GM18861 (cell line): Measurements from ENCODE around the gene TNIP2.
"Not testable (repeated sequence)": the region's sequence is repeated elsewhere in the genome, so short reads cannot be mapped to it uniquely, and the experiment has no call there.

Experiments used
- ATAC-seq: cut with Tn5 transposase; IDR thresholded peaks from one replicate; pipeline ENCODE4 v1.9.1; 2021; ENCODE audit not compliant: unreplicated experiment

Gene TNIP2

DNA sequence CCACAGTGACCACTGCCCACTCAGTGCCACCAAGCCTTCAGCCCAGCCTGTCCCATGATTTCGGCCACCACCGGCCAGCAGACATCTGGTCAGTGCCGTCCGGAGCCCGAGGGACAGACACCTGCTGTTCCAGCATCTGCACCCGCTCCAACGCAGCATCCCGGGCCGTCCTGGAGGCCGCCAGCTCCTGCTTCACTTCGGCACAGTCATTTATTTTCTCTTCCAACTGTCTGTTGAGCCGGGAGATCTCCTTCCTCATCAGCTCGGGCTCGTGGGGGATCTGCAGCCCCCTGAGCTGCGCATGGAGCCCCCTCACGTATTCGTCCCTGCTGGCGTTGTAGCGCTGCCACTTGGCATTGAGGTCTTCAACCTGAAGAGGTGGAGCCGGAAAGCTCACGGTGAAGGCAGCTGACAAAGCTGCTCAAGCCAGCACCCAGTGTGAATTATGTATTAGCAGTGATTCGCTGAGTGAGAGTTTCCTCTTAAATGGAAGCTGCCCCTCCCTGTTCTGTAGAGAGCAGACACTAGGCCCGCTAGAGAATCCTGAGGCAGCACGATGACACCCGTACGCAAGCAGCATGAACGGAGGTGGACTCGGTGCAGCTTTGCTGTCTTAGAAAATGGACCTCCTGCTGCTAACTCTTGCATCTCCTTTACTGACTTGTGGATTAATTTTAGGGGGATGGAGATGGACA lies 11.4 kb downstream of the TNIP2 start:
- ATAC-seq, result no peak

DNA sequence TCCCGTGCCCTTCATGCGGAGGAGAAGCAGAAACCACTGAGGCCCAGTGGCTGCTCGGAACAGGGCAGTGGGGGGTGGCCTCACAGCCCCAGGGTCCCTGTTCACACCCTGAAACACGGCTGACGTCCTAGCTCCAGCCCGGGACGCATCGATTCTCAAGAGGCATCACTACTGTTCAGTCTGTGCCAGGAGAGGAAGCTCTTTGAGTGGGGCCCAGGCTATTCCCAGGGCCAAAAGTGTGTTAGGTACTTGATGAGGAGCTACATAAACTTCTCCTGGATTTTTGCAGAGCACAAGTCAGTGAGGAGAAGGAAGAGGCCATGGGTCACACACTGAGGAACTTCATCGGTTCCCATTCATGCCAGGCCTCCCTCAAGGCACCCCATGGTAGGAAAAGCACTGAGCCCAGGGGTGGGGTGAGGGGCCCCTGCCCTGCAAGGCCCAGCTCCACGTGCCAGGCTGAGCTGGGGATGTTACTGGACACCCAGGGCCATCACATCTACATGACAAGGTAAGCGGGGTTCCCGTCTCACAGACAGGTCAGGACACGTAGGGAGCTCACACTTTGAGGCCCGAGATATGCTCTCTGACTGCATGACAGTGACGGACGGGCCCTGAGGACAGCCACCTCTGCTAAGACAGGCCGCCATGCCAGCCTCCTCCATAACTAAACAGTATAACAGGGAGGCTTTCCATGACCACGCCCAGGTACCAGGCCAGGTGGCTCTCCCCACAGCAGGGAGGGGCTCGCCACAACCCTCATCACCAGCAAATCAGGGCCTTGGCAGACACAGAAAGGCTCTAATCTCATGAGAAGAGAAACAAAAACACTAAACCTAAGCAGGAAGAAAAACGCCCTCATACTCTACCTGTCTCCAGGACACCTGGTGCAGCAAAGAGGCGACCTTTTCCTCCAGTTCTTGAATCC lies 12.4 kb downstream of the TNIP2 start:
- ATAC-seq, result no peak

DNA sequence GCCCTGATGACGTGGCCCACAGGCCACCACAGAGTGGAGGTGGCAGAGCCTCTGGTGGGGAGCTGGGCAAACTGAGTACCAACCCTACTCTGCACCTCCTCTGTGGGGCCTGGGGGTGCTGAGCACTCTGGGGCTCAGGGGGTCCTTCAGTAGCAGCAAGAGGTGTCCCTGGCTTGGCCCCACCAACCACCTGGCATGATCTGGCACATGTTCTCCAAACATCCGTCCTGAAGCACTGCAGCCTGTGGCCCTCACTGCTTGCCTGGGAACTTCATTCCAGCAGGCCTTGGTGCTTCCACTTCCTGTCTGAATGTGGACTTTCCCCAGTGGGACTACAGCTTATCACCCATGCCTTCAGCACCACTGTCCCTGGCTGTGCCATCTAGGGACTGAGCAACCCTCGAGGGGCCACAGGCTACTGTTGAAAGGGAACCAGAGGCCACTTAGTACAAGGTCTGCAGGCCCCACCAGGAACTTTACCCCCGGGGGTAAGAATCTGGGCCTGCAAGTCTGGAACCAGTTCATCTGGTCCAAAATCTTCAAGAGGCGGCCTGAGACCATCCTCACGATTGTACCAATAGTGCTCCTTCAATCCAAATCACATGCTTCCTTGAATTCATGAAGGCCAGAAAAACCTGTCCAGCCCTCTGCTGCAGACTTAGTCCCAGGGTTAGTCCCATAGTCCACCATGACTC lies 13.2 kb downstream of the TNIP2 start:
- ATAC-seq, result no peak

DNA sequence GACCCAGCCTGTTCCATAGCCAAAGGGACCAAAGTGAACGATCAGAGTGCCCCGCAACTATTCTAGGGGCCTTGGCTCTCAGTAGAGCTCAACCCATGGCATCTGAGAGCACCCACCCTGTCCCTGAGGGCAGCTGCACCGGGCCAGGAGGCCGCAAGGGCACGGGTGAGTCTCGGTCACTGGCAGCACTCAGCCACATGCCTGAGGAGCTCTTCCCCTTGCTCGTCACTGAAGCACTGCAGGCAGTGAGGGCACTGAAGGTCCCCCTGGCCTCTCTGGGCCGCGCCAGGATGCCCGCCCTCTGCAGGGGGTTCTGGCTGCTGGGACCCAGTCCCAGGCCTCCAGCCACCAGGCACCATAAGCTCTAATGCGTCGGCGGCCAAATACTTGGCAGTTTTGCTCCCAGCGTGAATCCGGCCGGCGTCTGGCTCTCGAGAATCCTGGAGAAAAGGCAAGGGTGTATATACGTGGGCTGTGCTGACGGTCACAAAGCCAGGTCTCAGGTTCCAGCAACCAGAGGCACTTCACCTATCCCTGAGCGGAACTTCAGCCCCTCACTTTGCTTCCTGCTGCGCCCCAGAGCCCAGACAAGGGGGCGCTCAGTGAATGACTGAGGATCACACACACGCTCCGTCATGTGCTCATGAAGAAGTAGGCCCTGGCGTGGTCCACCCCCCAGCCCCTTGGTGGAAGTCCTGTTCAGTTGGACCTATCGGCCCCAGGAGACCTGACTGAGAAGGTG lies 13.9 kb downstream of the TNIP2 start:
- no peak for ATAC-seq

DNA sequence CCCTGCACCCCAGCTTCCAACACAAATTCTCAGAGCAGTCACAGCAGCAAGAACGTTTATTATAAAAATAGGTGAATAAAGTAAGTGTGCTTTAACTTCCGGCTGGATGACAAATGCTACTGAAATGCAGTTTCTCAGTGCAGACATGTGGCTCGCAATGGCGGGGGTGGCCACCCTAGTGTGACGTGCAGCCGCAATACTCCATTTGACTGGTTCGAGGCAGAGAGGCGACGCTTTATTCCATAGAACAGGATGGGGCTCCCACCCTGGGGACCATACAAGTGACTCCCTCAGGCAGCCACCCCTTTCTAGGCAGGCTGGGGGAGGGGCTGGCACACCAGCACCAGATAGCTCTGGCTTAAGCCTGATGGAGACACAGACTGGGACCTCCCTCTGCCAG lies 14.5 kb downstream of the TNIP2 start:
- no peak for ATAC-seq

DNA sequence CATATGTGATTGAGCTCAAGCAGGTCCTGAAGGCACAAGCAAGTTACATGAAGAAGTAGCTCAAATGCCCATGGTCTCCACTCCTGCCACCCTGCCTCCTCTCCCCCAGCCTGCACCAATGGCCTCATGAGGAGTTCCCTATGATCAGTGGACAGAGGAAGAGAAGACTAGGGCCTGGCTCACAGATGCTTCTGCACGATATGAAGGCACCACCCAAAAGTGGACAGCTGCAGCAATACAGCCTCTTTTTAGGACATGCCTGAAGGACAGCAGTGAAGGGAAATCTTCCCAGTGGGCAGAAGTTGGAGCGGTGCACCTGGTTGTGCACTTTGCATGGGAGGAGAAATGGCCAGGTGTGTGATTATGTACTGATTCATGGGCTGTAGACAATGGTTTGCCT lies 17.8 kb downstream of the TNIP2 start:
- ATAC-seq, result not testable (repeated sequence)

DNA sequence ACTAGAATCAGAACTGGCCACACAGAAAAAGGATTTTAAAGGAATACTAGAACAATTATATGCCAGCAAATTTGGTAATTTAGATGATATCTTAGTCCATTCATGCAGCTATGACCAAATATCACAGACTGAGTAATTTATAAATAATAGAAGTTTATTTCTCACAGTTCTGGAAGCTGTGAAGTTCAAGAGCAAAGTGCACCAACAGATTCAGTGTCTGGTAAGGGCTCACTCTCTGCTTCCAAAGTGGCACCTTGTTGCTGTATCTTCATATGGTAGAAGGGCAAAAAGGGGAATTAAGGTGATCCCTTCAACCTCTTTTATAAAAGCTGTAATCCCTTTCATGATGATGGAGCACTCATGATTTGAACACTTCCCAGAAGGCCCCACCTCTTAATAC lies 20.3 kb downstream of the TNIP2 start:
- ATAC-seq, result no peak

DNA sequence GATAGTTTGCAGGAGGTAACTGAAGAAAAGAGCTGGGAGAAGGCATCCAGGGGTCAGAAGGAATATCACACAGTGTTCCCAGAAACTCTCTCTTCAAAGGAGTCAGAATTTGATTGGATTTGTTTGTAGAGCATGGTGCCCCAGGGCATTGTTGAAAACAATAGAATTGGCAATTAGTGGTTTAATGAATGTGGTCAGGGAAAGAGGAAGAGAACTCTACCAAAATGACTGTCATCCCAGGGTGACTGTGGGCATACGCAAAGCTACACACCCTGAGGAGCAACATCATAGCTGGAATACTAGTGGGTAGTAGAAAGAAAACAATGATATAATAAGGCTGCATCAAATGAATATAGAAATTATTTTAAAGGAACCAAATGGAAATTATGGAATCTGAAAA lies 21.5 kb downstream of the TNIP2 start:
- ATAC-seq, result no peak

DNA sequence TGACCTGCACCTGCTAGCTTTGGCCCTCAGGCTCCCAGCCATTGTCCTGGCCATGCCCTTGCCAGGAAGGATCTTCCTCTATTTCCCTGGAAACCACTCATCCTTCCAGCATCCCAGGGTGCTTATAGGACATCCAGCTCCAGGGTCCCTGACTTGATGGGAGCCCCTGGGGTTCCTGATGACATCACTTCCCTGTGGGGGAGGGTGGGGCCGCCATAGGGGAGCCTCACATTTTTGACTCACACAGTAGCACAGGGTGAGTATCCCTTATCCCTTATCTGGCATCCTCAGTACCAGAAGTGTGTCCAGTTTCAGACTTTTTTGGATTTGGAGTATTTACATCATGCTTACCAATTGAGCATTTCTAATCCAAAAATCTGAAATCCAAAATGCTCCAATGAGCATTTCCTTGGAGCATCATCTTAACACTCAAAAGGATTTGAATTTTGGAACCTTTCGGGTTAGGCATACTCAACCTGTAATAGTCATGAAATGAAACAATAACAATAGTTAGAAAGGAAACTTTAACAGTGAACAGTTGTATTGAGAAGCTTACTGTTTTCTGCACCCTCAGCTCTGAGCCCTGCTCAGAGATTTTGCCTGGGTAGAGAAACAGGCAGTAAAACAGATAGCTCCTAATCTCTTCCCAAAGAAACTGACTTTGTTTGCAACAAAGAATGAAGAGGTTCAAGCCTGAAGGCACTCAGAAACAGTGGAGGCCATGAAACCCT lies 22.1 kb downstream of the TNIP2 start:
- ATAC-seq, result no peak

DNA sequence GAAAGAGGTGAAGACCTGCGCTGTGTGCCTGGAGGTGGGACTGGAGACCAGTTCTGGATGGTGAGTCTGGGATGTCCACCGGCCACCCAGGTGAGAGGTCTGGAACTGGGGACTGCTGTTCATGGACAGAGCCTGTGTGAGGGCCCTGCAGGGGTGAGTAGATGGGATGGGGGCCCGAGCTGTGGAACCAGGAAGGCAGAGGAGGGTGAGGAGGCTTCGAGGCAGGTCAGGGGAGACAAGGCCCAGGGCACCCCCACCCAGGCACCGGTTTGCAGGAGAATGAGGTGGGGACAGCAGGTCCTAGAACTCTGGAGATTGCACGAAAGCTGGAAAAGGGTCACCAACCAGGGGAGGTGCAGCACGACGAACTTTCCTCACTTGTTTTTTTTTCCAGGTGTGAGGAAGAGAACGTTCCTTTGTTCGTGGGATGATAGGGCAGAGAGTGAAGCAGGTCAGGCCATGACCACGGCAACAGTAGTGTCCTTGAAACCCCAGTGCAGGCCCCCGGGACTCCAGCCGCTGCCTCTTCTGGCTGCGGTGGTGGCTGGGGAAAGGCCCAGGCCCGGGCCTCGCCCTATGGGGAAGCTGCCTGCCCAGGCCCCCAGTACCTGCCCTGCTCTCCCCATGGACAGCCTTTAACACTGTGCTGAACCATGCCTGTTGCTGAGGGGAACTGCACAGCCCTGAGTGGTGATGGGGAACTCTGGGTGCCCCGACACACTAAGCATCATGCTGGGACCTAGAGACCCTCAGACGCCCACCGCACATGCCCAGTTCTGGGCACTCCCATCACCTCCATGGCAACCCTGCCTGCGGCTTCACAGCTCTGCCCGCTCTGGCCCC lies 22.9 kb downstream of the TNIP2 start:
- ATAC-seq, result no peak

DNA sequence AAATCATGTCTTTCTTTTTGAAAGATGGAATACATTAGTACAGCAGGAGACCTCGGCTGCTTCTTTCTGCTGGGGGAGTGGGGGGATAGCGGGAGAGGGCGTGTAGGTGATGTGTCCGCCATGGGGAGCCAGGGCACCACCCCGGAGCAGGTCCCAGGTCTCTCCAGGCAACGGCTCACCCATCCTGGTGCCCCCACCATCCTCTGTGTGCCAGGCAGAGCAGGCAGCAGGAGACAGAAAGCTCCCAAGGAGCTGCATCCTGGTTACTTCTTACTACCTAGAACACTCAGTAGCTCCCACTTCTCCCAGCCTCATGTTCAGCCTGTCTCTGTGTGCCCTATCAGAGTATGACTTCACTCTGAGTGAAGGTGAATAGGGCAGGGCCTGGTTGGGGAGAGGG lies 23.6 kb downstream of the TNIP2 start:
- ATAC-seq, result no peak

DNA sequence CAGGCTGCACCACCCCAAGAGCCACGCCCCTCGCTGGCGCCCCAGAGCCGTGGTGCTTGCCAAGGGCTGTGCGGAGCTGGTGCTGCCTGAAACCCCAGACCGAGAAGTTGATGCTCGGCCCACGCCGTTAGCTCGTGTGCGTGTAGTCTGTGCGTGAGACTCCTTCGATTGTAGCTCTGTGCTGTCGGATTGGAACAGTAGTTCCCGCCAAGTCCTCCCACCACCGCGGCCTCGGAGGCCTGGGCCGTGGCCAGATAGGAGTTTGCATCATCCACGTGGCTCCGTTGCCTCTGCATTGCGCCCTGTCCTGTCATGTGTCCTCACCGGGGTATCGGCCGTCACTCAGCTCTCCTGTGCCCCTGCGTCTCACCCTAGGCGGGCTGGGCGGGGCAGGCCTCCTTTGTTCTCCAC lies 24.2 kb downstream of the TNIP2 start:
- ATAC-seq, result no peak

DNA sequence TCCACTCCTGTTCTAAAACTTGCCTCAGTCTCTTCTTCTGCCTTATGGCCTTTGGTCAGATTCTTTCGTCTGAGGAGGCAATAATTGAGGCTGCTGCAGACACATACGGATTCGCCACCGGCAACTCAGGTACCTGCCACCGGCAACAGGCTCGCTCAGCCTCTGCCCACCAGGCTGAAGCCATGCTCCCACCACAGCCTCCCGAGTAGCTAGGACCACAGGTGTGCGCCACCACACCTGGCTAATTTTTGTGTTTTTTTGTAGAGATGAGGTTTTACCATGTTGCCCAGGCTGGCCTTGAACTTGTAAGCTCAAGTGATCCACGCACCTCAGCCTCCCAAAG lies 26.6 kb downstream of the TNIP2 start:
- no peak for ATAC-seq

DNA sequence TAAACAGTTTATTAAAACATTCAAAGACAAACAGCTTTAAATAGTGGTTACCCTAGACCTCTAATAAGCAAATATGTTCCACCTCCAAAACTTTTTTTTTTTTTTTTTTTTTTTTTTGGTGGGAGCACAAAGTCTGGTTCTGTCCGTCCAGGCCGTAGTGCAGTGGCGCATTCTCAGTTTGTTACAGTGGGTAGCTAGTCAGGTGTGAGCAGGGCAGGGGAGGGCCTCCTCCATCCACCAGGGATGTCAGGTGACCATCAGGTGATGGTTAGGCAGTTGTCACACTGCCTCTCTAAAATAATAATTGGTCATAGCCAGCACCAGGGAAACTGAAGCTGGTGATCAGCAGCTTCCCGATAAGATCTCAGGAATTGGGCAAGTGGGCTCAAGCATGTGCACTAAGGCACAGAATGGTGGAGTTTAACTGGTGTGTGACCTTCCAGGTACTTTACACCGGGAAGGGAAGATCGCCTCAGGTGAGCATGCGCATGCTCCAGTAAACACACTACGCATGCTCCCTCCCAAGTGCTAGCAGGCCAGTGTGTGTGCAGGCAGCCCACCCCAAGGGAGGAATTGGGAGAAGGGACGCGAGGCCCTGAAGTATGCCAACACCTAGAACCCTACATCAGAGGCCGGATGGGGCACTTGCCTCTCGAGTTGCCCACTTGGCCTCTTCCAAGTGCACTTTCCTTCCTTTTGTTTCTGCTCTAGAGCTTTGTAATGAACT lies 27.2 kb downstream of the TNIP2 start:
- ATAC-seq, result no peak

DNA sequence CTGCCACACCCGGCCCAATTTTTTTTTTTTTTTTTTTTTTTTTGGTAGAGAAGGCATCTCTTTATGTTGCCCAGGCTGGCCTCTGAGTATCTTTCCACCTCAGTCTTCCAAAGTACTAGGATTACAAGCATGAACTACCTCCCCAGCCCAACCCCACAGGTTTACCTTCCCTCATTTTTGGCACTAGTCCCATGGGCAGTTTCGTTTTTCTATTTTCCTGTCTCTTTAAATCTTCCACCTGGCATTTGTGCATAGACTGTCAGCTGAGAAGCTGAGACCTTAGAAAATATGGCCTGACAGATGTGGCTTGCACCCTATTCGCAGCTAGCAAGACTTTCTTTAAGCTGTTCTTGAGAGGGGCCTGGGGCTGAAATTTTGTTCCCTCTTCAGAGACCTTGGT lies 27.9 kb downstream of the TNIP2 start:
- ATAC-seq, result no peak

DNA sequence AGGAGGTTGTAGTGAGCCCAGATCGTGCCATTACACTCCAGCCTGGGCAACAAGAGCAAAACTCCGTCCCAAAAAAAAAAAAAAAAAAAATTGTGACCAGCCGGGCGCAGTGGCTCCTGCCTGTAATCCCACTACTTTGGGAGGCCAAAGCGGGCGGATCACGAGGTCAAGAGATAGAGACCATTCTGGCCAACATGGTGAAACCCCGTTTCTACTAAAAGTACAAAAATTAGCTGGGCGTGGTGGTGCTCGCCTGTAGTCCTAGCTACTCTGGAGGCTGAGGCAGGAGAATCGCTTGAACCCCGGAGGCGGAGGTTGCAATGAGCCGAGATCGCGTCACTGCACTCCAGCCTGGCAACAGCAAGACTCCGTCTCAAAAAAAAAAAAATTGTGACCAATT lies 29.3 kb downstream of the TNIP2 start:
- ATAC-seq, result not testable (repeated sequence)

DNA sequence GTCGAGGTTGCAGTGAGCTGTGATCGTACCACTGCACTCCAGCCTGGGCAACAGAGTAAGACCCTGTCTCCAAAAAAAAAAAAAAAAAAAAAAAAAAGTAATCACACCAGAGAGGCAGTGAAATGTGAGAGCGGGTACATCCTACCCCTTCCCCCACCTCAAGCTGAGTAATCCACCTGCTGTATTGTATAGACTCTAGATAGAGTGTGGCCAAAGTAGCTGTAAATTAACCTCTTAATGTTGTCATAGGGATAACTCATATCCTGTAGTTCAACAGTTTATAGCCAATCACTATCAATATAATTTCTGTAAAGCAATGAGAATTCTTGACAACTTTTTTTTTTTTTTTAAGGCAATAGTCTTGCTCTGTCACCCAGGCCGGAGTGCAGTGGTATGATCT lies 30.8 kb downstream of the TNIP2 start:
- ATAC-seq, result no peak

DNA sequence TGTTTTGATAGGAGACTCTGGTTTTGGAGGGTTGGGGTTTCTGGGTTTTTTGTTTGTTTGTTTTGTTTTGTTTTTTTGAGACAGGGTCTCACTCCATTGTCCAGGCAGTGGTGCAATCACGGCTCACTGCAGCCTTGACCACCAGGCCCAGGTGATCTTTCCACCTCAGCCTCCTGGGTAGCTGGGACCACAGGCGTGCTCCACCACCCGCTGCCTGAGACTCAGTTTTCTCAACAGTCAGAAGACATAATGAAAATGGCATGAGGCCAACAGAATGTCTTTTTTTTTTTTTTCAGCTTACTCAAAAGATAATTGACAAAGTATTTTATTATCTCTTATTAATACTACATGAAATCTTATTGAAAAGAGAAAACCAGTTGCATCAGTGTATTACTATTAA lies 32.4 kb downstream of the TNIP2 start:
- no peak for ATAC-seq

DNA sequence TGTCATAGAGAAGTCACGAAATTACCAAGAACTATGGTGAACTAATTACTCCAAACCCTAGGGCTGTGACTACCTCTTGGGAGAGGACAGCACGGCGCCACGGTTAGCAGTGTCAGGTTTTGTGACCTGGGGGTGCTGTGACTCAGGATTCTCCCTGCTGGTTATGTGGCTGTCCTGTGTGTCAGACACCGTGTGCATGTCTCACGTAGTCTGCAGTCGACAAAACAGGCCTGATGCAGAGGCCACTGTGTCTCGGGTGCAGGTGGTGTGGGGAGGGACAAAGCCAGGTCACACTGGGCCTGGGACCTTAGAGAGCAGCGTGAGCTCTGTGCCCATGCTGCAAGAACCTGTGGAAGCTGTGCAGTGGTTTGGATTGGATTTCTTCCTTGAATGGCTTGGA lies 34.1 kb downstream of the TNIP2 start:
- ATAC-seq, result no peak
